ENCODE data around the gene ARMC6.
"Not testable (repeated sequence)": the region's sequence is repeated elsewhere in the genome, so short reads cannot be mapped to it uniquely, and the experiment has no call there.

The ARMC6 gene

DNA sequence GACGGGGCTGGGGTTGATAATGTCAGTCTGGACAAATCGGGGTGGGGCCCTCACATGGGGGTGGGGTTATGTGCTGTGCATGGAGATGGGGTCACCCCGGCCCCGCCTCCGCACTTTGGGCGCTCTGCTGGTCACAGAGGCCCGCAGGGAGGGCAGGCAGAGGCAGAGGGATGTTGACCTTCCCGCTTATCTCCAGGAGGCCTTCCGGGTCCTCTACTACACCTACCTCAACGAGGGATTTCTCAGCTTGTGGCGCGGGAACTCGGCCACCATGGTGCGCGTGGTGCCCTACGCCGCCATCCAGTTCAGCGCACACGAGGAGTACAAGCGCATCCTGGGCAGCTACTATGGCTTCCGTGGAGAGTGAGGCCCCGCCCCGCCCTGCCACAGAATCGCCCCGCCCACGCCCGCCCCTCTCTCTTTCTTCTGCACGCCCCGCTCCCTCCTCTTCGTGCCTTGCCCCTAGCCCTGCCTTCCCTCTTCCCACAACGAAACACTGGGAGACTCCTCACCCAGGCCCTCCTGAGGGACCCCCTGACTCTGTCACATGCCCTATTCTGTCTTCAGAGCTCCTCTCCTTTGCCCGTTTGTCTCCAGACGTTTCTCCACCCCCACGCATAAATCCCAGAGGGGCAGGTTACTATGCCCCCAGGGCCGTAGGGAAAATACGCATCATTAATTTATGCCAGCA, 72.1 kb downstream of the ARMC6 start:
- peaks cover 6% of the 10 kb centered on the region for H3K4me1 ChIP-seq (ENCODE audit: control insufficient read depth, low read depth, low read length)
- peak overlapping the region; percentile 75 for H3K4me3 ChIP-seq (ENCODE audit: low read length)

DNA sequence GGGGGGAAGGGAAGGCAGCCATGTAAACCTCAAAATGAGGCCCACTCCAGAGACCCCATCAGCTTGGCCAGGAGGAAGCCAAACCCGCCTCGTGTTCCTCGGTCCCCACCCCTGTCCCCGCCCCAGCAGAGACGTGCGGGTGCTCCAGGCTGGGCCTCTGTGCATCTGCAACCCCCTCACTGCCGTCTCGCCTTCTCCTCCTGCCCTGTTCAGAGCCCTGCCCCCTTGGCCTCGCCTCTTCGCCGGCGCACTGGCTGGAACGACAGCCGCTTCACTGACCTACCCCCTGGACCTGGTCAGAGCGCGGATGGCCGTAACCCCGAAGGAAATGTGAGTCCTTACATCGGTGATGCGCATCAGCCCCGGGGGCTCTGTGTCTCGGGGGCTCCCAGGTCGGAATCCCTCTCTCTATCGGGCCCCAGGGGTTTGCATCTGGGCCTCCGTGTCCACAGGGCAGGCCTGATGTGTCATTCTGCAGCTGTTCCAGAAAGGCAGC, 72.7 kb downstream of the ARMC6 start:
- H3K27ac ChIP-seq (ENCODE audit: low read length), result peak overlapping the region; percentile 86
- H3K9ac ChIP-seq (ENCODE audit: low read length), result peak overlapping the region; percentile 66
- H3K27me3 ChIP-seq (ENCODE audit: control insufficient read depth, insufficient read depth, low read length), result no peaks in the 10 kb centered on the region
- peaks cover 6% of the 10 kb centered on the region for H3K4me1 ChIP-seq (ENCODE audit: control insufficient read depth, low read depth, low read length)
- peak overlapping the region; percentile 75 for H3K4me3 ChIP-seq (ENCODE audit: low read length)
- H3K36me3 ChIP-seq (ENCODE audit: control insufficient read depth, low read depth, low read length), result no peaks in the 10 kb centered on the region
- H3K9me3 ChIP-seq (ENCODE audit: control insufficient read depth, low read depth, low read length), result no peaks in the 10 kb centered on the region

More for the DNA sequence above, 72.1 kb downstream of the ARMC6 start:
- Histone ChIP-seq H3K36me3 (ENCODE audit: control insufficient read depth, low read depth, low read length) (no peaks in the 10 kb centered on the region), H3K27me3 (ENCODE audit: control insufficient read depth, insufficient read depth, low read length) (no peaks in the 10 kb centered on the region), H3K9ac (ENCODE audit: low read length) (peak overlapping the region; percentile 66), H3K9me3 (ENCODE audit: control insufficient read depth, low read depth, low read length) (no peaks in the 10 kb centered on the region), H3K27ac (ENCODE audit: low read length) (peak overlapping the region; percentile 86)

DNA sequence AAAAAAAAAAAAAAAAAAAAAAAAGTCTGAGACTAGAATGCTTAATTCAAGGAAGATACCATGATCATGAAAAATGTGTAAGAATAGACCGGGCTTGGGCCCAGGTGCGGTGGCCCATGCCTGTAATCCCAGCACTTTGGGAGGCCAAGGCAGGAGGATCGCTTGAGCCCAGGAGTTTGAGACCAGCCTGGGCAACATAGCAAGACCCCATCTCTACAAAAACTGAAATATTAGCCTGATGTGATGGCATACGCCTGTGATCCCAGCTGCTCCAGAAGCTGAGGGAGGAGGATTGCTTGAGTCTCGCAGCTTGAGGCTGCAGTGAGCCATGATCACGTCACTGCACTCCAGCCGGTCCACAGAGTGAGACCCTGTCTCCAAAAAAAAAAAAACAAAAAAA, 73.5 kb downstream of the ARMC6 start:
- not testable (repeated sequence) for H3K9ac ChIP-seq (ENCODE audit: low read length); H3K4me3 ChIP-seq (ENCODE audit: low read length); H3K4me1 ChIP-seq (ENCODE audit: control insufficient read depth, low read depth, low read length); H3K9me3 ChIP-seq (ENCODE audit: control insufficient read depth, low read depth, low read length); H3K27me3 ChIP-seq (ENCODE audit: control insufficient read depth, insufficient read depth, low read length); H3K36me3 ChIP-seq (ENCODE audit: control insufficient read depth, low read depth, low read length); H3K27ac ChIP-seq (ENCODE audit: low read length)

DNA sequence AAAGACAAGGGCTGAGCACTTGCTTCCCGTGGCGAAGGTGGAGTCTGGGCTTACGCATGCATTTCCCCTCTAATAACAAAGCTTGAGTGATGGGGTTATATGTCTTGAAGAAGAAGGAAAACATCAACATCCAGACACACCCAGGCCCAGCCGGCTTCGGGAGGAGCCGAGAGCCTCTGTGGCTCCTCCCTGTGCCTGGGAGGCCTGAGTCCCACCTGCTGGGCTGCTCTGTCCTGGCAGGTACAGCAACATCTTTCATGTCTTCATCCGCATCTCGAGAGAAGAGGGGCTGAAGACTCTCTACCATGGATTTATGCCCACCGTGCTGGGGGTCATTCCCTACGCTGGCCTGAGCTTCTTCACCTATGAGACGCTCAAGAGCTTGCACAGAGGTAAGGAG, 74.3 kb downstream of the ARMC6 start:
- no peak overlapping the region for H3K9ac ChIP-seq (ENCODE audit: low read length)
- peaks cover 6% of the 10 kb centered on the region for H3K4me1 ChIP-seq (ENCODE audit: control insufficient read depth, low read depth, low read length)
- no peaks in the 10 kb centered on the region for H3K9me3 ChIP-seq (ENCODE audit: control insufficient read depth, low read depth, low read length)
- no peak overlapping the region for H3K27ac ChIP-seq (ENCODE audit: low read length)
- no peak overlapping the region for H3K4me3 ChIP-seq (ENCODE audit: low read length)
- H3K27me3 ChIP-seq (ENCODE audit: control insufficient read depth, insufficient read depth, low read length), result no peaks in the 10 kb centered on the region
- no peaks in the 10 kb centered on the region for H3K36me3 ChIP-seq (ENCODE audit: control insufficient read depth, low read depth, low read length)
